Aortic smooth muscle cell (primary cell): ENCODE results near the gene SLC25A51. TPM values are rescaled to one million over a fixed set of nuclear protein-coding genes. Genes with fewer than 3 reads are reported as not detected.

Experiments
- total RNA-seq: library from RNA; depleted of rRNA; stranded (reverse); fragments of >200 nt; gene quantifications from 2 replicates; pipeline ENCODE4 v1.2.3, GENCODE V29; 2014

SLC25A51 gene, protein sequence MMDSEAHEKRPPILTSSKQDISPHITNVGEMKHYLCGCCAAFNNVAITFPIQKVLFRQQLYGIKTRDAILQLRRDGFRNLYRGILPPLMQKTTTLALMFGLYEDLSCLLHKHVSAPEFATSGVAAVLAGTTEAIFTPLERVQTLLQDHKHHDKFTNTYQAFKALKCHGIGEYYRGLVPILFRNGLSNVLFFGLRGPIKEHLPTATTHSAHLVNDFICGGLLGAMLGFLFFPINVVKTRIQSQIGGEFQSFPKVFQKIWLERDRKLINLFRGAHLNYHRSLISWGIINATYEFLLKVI
- 59.4 and 70.8 TPM in 2 replicates for total RNA-seq

DNA sequence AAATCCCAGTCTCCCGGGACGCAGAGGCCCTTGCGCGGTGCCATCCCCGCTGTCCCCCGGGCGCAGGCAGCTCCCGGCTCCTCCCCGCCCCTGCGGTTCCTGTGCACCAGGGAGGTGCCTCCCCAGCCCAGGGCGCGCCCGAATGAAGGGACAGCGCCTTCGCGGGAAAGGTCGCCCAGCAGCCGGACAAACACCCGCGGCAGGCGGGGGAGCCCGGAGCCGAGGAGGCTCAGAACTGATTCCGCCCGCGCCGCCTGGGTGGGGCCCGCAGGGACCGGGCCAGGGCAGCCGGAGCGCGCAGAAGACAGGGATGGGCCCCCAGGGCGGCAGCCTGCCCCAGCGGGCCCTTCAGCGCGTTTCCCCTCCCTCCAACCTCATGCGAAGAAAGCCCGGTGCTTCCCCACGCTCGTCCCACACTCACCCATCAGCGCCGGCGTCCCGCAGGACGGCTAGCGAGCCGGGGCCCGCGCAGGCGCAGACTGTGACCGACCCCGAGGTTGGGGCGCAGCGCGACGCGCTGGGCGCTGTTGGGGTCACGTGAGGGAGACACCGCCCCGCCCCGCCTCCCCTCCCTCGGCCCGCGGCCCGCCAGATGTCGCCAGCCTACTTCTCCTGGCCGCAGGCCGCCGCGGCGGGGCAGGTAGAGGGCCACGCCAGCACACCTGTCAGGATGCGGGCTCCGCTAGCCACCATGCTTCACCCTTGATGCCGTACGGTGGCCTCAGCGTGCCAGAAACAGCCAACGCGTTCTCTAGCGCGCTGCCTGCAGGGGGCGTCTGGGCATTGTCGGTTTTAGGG, at the start of gene SLC25A51:
Gene SLC25A51 (minus strand): TSS at position 481 of the 798 bp plus-strand sequence. CDS start 15,577 bp downstream, outside the sequence.

Other genes starting within 250 kb of the SLC25A51 start
- gene TRMT10B, start 150.3 kb downstream of the SLC25A51 start, total RNA-seq, result 3.3 and 4.6 TPM in 2 replicates
- 29.3 and 36.3 TPM in 2 replicates for gene EXOSC3, start 119.1 kb downstream of the SLC25A51 start, total RNA-seq
- gene DCAF10, start 103.3 kb downstream of the SLC25A51 start, total RNA-seq, result 15.5 and 21.7 TPM in 2 replicates
- 26.6 and 27.0 TPM in 2 replicates for gene SHB, start 165.1 kb upstream of the SLC25A51 start, total RNA-seq